GM19324 (cell line): ENCODE data around the gene SMURF2.
"Not testable (repeated sequence)": the region's sequence is repeated elsewhere in the genome, so short reads cannot be mapped to it uniquely, and the experiment has no call there.

ENCODE experiments used
- ATAC-seq: cut with Tn5 transposase; IDR thresholded peaks from one replicate; pipeline ENCODE4 v1.9.1; 2021; ENCODE audit warnings: mild to moderate bottlenecking, moderate library complexity; ENCODE audit not compliant: unreplicated experiment, low FRiP score

The SMURF2 gene

DNA sequence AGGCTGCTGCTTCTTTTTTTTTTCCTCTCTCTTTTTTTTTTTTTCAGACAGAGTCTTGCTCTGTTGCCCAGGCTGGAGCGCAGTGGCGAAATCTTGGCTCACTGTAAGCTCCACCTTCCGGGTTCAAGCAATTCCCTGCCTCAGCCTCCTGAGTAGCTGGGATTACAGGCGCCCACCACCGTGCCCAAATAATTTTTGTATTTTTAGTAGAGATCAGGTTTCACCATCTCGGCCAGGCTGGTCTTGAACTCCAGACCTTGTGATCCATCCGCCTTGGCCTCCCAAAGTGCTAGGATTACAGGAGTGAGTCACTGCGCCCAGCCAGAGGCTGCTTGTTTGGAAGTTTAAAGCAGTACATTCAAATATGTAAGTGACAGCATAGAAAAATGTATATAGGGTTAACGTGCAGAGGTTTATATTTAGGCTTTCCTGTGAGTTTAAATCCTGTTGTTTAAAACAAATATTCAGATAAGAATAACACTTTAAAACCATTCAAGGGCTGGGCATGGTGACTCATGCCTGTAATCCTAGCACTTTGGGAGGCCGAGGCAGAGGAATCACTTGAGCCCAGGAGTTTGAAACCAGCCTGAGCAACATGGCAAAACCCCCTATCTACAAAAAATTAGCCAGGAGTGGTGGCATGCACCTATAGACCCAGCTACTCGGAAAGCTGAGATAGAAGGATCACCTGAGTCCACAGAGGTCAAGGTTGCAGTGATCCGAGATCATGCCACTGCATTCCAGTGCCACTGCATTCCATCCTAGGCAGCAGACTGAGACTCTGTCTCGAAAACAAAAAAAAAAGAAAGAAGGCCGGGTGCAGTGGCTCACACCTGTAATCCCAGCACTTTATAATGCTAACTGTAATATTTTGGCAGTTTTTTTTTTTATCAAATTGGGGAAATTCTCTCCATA lies 6.0 kb upstream of the SMURF2 start:
- ATAC-seq, result not testable (repeated sequence)

DNA sequence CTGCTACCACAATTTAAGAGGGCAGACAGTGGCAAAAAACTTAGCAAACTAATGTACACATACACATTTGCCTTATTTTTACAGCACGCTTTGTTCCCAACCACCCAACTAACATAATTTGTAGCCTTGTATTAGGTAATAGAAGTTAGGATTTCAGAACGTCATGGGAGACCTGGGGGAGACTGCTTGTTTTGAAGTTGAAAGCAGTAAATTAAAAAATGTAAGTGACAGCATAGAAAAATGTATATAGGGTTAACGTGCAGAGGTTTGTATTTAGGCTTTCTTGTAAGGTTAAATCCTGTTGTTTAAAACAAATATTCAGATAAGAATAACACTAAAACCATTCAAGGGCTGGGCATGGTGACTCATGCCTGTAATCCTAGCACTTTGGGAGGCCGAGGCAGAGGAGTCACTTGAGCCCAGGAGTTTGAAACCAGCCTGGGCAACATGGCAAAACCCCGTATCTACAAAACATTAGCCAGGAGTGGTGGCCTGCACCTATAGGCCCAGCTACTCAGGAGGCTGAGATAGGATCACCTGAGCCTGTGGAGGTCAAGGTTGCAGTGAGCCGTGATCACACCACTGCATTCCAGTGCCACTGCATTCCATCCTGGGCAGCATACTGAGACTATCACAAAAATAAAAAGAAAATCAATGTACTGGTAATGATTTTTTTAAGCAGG lies 2.3 kb upstream of the SMURF2 start:
- not testable (repeated sequence) for ATAC-seq

DNA sequence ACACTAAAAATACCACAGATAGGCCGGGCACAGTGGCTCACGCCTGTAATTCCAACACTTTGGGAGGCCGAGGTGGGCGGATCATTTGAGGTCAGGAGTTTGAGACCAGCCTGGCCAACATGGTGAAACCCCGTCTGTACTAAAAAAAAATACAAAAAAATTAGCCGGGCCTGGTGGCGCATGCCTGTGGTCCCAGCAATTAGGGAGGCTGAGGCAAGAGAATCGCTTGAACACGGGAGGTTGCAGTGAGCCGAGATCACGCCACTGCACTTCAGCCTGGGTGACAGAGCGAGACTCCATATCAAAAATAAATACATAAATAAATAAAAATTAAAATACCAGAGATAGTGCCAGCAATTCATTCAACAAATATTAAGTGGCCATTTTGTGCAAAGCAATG lies 1.7 kb upstream of the SMURF2 start:
- not testable (repeated sequence) for ATAC-seq

DNA sequence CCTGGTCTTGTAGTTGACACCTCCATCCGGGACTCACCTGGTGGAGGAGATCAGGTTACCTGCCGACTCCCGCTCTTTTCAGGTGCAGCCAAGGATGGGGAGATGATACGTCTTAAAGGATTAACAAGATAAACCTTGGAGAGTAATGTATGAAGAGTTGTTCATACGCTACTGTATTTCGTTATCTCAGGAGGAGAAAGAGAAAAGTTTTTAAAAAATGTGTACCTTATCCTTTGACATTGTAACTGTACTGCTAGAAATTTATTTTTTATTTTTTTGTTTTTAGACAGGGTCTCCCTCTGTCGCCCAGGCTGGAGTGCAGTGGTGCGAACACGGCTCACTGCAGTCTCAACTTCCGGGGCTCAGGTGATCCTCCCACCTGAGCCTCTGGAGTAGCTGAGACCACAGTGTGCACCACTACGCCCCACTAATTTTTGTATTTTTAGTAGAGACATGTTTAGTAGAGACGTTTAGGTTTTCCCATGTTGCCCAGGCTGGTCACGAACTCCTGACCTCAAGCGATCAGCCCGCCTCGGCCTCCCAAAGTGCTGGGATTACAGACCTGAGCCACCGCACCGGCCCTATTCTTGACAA lies 764 bp upstream of the SMURF2 start:
- ATAC-seq, result no peak

DNA sequence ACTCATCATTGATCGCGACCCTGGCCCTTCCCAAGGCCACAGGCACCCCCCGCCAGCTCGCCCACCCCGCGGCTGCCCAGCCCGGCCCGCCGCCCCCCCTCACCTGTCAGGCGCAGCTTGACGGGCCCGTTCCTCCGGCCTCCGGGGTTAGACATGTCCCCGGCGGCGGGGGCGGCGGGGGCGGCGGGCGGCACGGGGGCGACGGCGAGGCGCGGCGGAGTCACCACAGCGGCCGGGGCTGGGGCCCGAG lies 456 bp downstream of the SMURF2 start:
- ATAC-seq, result peak; percentile 39

DNA sequence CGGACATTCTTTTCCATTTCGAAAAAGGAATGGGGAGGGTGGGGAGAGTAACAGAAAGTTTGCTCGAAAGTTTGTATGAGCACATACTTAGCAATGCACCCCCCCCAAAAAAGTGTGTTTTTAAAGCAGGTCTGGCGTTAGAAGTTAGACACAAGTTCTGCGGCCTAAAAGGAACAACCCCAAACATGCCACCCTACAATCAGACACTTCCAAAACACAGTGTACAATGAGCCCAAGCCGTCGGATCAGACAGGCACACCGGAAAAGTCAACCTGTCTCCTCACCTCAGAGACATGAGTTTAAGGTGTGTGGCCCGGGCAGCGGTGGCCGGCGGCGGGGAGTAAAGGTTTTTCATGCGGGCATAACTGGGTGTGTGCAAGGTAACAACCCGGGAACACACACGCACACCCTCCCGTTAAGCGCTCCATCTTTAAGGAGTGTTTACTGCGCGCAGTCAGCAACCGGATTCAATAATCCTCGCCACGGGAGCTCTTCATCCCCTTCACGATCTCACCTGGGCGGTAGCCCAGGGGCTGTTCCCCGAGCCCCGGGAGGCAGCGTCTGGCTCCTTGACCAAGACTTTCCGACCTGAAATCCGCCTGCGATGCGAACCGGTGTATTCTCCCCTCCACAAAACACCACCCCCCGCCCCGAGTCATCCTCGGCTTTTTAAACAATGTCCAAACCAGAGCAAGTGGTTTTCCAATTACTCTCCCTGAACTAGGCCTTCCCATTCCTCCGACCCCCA lies 955 bp downstream of the SMURF2 start:
- ATAC-seq, result peak; percentile 4

DNA sequence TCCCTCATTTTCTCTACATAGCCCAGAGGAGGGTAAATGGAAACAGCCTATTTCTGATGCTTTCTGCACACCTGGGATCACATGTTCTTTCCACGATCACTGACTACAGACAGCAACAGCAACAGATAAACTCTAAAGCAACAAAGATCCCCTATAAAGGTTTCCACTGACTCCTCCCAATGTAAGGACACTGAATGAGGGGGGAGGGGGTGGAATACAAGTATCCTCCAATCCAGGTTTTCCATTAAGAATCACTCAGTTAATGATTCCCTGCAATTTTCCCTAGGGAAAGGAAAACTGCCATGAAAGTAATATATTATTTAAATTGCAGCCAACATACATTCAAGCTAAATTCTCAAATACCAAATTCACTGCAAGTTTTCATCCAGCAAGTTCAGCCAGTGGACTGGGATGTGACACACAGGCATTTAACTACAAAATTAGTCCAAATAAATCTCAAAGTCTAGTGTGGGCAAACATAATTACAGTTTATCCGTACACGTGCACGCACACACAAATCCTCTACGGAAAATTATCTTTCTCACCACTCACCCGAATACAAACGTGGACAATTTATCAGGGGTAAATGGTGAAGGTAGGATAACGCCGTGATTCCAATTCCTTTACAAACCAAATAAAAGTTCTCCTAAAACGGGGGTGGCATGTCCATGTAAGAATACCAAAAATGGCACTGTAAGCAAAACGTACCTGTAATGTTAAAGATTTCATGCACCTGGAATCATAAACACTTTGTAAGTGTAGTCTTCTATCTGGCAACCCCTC lies 1.7 kb downstream of the SMURF2 start:
- not testable (repeated sequence) for ATAC-seq

DNA sequence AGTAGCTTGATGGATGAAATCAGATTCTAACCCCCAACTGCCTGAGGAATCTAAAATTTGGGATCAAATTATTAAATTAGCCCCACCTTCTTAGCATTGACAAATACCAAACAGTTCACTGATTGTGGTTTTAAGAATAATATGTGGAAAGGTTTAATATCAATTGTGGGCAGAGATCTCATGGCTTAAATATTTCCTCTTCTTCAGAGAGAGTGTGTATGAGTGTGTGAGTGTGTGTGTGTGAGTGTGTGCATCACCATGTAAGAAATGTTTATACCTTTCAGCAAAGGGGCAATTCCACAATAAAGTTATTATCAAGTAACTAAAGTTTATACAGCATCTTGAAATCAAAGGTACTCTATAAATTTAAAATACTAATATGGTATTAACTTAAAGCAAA lies 3.2 kb downstream of the SMURF2 start:
- ATAC-seq, result no peak

DNA sequence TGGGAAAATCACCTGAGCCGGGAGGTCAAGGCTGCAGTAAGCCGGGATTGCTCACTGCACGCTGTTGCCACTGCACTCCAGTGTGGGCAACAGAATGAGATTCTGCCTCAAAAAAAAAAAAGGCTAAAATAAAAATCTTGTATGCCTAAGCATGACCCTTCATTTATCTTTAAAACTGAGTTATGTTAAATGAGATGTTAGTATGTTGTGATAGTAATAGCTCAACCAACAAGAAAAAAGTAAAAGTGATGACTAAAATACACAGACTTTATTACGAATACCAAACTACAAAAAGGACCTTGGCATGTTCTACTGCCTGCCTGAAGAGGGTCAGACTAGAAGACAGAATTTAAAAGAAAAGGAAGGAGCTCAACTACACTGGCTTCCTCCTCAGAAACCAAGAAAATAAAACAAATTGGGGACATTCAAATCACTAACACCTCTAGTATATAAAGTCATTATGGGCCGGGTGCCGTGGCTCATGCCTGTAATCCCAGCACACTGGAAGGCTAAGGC lies 4.4 kb downstream of the SMURF2 start:
- no peak for ATAC-seq

DNA sequence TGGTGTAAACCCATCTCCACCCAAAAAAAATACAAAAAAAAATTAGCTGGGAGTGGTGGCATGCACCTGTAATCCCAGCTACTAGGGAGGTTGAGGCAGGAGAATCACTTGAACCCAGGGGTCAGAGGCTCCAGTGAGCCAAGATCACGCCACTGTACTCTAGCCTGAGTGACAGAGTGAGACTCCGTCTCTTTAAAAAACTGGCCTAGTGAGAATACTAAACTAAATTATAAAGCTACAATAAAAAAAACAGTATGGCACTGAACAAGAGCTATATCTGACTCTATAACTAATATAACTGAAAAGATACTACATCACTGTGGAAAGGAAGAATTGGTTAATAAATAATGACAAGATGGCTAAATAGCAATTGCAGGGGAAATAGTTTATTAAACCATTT lies 6.4 kb downstream of the SMURF2 start:
- ATAC-seq, result no peak

DNA sequence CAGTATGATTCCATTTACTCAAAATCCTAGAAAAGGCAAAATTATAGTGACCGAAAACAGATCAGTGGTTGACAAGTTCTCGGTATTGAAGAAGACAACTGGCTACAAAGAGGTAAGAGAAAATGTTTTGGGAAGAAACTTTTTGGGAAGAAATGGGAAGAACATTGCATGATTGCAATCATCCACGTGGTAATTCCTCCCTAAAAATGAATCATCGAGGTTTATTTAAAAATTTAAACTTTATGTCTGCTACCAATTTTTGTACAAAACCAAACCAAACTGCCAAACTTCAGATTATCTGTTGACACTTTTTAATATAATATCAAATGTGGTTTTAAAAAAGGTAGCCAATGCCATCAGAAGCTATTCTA lies 8.1 kb downstream of the SMURF2 start:
- no peak for ATAC-seq

DNA sequence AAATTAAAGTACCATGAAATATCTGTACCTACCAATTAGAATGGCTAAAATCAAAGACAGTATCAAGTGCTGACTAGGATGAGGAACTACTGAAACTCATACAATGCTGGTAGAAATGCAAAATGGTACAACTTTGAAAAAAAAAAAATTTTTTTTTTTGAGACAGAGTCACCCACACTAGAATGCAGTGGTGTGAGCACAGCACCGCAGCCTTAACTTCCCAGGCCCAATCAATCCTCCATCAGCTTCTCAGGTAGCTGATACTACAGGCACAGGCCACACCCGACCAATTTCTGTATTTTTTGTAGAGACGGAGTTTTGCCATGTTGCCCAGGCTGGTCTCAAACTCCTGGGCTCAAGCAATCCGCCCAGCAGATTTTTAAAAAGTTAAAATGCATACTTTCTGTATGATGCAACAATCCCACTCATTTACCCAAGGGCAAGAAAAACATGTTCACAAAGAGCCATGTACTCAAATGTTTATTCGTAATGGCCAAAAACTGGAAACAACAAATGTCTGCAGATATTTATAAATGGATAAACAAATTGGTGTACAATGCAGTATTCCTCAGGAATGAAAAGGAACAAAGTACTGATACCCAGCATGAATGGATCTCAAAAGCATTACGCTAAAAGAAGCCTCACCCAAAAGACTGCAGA lies 8.7 kb downstream of the SMURF2 start:
- ATAC-seq, result no peak

DNA sequence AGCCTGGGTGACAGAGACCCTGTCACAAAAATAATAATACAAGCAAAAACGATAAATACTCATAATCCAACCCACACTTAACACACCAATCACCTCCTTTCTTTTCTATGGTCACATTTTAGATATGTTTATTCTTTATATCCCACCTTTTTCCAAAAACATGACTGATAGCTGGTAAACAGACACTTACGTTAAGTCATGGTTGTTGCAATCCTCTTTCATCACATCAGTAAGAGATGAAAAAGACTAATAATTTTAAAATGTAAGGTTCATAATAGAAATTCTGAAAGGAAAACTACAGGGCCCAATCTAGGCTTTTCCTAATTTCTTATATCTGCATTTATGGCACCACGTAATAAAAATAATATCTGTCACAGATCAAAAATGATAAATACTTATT lies 10.2 kb downstream of the SMURF2 start:
- ATAC-seq, result no peak

DNA sequence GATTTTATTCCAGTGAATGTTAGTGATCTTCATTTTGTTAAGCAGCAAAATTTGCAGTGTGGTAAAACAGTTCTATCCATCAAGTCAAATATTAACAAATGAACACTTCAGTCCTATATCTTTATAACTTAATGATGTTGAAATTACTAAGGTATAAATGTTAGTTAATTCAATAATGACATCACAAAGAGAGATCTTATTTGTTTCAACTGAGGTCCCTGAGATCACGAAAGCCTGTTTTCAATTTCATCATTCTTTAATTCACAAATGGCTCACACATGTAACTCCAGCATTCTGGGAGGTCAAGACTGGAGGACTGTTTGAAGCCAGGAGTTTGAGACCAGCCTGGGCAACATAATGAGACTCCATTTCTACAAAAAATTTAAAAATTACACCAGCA lies 13.9 kb downstream of the SMURF2 start:
- no peak for ATAC-seq

DNA sequence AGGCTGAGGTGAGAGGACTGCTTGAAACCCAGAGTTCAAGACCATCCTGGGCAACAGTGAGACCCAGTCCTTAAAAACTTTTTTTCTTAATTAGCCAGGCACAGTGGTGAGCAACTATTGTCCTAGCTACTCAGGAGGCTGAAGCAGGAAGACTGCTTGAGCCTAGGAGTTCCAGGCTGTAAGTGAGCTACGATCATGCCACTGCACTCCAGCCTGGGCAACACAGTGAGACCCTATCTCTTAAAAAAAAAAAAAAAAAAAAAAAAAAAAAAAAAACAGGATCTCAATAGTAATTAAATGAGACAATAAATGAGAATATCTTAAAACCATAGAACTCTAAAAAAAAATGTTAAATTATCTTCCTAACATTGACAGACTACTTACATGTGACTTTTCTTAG lies 14.3 kb downstream of the SMURF2 start:
- no peak for ATAC-seq

DNA sequence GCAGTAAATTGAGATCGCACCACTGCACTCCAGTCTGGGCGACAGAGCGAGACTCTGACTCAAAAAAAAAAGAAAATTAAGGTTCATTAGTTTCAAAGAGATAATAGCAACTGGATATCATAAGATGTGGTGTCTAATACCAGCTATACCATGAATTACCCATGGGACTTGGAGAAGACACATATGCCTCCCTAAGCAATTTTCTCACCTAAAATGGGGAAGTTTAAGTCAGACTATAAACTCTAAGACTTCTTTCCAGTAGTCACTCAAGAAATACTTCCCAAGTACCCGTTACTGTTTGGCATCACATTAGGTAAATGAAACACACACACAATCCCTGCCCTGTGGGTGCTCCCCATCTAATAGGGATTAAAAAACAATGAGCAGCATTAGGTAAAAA lies 22.6 kb downstream of the SMURF2 start:
- ATAC-seq, result no peak

DNA sequence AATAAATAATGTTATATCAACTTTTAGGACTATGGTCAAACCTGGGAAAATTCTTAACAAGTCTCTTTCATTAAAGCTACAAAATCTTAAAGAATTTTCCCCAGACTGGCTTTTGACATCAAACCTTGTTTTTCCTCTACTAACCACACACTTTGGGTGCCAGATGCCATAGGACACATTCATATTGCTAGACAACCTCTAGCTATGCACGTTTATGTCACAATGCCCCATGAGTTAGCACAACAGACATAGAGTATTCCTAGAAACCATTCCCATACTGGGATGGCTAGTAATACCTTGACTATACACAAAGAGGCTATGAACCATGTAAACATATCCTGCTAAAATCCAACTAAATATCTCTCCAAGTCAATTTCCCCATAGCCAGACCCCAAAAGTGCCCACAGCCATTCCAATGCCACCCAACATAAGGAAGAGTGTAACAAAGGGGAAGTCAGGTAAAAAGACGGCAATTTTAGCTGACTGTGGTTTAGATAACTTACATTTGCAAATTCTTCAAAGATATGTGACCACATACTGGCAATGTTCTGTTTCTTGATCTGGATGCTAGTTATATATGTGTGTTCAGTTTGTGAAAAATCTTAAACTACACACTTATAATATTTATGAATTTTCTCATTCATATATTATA lies 23.4 kb downstream of the SMURF2 start:
- no peak for ATAC-seq

DNA sequence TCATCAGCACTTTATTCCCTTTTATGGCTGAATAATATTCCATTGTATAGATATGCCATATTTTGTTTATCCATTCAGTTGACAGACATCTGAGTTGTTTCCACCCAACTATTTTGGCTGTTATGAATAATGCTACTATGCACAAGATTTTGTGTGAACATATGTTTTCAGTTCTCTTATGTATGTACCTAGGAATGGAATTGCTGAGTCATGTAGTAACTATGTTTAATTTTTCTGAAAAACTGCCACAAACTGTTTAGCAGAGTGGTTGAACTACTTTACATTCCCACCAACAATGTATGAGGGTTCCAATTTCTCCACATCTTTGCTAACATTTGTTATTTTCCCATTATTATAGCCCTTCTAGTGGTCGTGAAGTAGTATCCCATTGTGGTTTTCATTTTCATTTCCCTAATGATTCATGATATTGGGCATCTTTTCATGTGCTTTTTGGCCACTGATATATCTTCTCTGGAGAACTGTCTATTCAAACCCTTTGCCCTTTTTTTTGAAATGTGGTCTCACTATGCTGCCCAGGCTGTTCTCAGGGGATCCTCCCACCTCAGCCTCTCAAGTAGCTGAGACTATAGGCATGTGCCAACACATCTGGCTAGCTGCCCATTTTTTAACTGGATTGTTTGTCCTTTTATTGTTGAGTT lies 26.3 kb downstream of the SMURF2 start:
- no peak for ATAC-seq

DNA sequence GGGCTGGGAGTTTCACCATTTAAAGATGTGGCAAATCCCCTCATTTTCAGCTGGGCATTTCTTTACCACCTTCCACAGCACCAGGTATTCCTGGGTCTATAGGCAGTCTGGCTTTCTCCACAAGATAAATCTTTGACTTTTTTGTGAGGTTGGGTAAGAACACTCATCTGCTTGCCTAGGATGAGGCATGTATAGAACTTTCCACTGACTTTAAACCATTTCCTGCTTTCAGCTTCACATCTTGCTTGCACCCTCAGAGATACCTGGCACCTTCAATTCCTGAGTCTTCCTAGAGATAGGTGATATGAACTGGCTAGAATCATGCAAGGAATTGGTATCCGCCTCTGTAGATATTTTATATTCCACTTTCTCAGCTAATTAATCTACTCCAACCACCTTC lies 27.9 kb downstream of the SMURF2 start:
- ATAC-seq, result no peak
